ENCODE results near the gene PREX1. TPM values are rescaled to one million over a fixed set of nuclear protein-coding genes. Genes with fewer than 3 reads are reported as not detected.

Gene PREX1
- polyA plus RNA-seq, 1 donor (not counting 4 experiments of a cell fraction or from before 2014, with no cell fraction given), result 0.22 TPM

DNA sequence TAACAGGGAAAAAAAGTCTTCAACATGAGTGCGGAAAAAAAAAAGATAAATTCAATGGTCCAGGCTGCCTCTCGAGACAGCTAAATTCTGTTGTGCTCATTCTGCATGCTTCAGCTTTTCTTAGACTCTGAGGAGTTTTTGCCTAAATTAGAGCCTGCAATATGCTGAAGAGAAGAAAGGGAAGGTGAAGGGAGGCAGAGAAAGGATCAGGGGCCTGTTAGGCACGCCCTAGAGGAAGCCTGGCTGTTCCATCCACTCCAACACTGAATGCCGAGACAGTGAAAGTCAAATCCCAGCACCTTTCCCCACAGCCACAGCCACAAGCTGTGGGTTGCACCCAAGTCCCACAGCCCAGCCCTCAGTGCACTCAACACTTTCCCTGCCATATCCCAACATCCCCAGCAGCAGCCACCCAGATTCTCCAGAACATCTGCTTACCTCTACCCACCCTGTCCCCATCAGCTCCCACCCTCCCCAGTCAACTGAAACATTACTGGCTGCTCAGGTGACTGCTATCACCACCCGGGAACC is 37.3 kb downstream of the PREX1 start:
- Histone ChIP-seq H3K36me3 (ENCODE audit: control insufficient read depth in 2 of 2, extremely low read depth in 1 of 2, insufficient read depth in 2 of 2, low read length in 2 of 2) (no peaks in the 10 kb centered on the region), H3K27me3 (ENCODE audit: control insufficient read depth, extremely low read depth, insufficient read depth, low read length) (peaks cover 13% of the 10 kb centered on the region), H3K9me3 (ENCODE audit: control insufficient read depth, low read depth, low read length) (no peaks in the 10 kb centered on the region), H3K4me1 (ENCODE audit: control insufficient read depth, extremely low read depth, insufficient read depth, low read length) (no peaks in the 10 kb centered on the region), H3K79me2 (ENCODE audit: control insufficient read depth, insufficient read depth, low read length) (no peaks in the 10 kb centered on the region), H3K4me2 (ENCODE audit: control insufficient read depth, extremely low read depth, insufficient read depth, low read depth, low read length) (no peak overlapping the region), H3K9me1 (ENCODE audit: control insufficient read depth, extremely low read depth, insufficient read depth, low read length) (no peaks in the 10 kb centered on the region), H3K27ac (ENCODE audit: control insufficient read depth, insufficient read depth, low read length) (no peak overlapping the region), H2AFZ (ENCODE audit: control insufficient read depth, low read length) (no peak overlapping the region), H3K9ac (ENCODE audit: control insufficient read depth, extremely low read depth, insufficient read depth, low read length) (no peak overlapping the region), H4K20me1 (ENCODE audit: control insufficient read depth, extremely low read depth, insufficient read depth, low read length) (no peaks in the 10 kb centered on the region), H3K4me3 (ENCODE audit: control insufficient read depth in 2 of 3, extremely low read depth in 1 of 3, insufficient read depth in 2 of 3, low read depth in 1 of 3, low read length in 3 of 3) (no peak overlapping the region)
- dilution Hi-C loops (cut with MboI; ENCODE audit: extremely low pct_ligation_motif_present, low sequenced_read_pairs), result no loop called here
- FAIRE-seq (no peak), DNase-seq (ENCODE audit: low read depth, low spot score) (no peak)
- TF ChIP-seq EZH2 (IDR thresholded peaks at IDR 0.05; ENCODE audit: low read length), result no peak
- TF ChIP-seq, protein P1, sequence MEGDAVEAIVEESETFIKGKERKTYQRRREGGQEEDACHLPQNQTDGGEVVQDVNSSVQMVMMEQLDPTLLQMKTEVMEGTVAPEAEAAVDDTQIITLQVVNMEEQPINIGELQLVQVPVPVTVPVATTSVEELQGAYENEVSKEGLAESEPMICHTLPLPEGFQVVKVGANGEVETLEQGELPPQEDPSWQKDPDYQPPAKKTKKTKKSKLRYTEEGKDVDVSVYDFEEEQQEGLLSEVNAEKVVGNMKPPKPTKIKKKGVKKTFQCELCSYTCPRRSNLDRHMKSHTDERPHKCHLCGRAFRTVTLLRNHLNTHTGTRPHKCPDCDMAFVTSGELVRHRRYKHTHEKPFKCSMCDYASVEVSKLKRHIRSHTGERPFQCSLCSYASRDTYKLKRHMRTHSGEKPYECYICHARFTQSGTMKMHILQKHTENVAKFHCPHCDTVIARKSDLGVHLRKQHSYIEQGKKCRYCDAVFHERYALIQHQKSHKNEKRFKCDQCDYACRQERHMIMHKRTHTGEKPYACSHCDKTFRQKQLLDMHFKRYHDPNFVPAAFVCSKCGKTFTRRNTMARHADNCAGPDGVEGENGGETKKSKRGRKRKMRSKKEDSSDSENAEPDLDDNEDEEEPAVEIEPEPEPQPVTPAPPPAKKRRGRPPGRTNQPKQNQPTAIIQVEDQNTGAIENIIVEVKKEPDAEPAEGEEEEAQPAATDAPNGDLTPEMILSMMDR (optimal IDR thresholded peaks at IDR 0.05 in 1 of 3, IDR thresholded peaks at IDR 0.05 in 1 of 3, conservative IDR thresholded peaks at IDR 0.05 in 1 of 3; ENCODE audit: extremely low read depth in 1 of 3, insufficient read depth in 2 of 3, low read length in 3 of 3), result no peak

DNA sequence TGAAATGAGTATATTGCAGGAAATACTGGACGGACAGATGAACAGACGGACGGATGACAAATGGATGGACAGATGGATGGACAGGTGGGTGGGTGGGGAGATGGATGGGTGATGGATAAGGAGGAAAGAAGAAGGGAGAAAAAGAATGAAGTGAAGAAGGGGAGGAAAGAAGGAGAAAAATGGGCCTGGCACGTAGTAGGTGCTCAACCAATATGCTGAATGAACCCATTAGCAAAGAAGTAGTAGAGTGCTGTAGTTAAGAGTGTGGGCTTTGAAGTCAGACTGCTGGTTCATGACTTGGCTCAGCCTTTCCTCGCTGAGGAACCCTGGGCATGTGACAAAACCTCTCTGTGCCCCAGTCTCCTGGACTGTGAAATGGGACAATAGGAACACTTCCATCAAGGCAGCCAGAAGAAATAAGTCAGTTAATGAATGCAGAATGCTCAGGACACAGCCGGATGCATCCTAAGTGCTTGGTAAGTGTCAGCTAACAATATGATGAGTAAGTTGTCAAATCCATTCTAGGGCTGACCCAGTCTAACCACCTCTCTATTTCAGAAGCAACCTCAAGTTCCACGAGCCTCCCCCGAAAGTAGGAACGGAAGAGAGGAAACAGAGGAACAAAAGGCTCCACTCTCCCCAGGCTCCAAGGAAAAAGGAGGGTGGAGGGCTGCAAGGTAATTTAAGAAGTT is 37.9 kb downstream of the PREX1 start:
- no peak for FAIRE-seq
- Histone ChIP-seq H2AFZ (ENCODE audit: control insufficient read depth, low read length) (no peak overlapping the region), H3K9ac (ENCODE audit: control insufficient read depth, extremely low read depth, insufficient read depth, low read length) (no peak overlapping the region), H3K27me3 (ENCODE audit: control insufficient read depth, extremely low read depth, insufficient read depth, low read length) (peaks cover 13% of the 10 kb centered on the region), H3K9me3 (ENCODE audit: control insufficient read depth, low read depth, low read length) (no peaks in the 10 kb centered on the region), H3K9me1 (ENCODE audit: control insufficient read depth, extremely low read depth, insufficient read depth, low read length) (no peaks in the 10 kb centered on the region), H3K4me1 (ENCODE audit: control insufficient read depth, extremely low read depth, insufficient read depth, low read length) (no peaks in the 10 kb centered on the region), H3K4me2 (ENCODE audit: control insufficient read depth, extremely low read depth, insufficient read depth, low read depth, low read length) (no peak overlapping the region), H3K79me2 (ENCODE audit: control insufficient read depth, insufficient read depth, low read length) (no peaks in the 10 kb centered on the region), H3K4me3 (ENCODE audit: control insufficient read depth in 2 of 3, extremely low read depth in 1 of 3, insufficient read depth in 2 of 3, low read depth in 1 of 3, low read length in 3 of 3) (no peak overlapping the region), H3K36me3 (ENCODE audit: control insufficient read depth in 2 of 2, extremely low read depth in 1 of 2, insufficient read depth in 2 of 2, low read length in 2 of 2) (no peaks in the 10 kb centered on the region), H3K27ac (ENCODE audit: control insufficient read depth, insufficient read depth, low read length) (no peak overlapping the region), H4K20me1 (ENCODE audit: control insufficient read depth, extremely low read depth, insufficient read depth, low read length) (no peaks in the 10 kb centered on the region)
- no peak for DNase-seq (ENCODE audit: low read depth, low spot score)
- TF ChIP-seq, protein P1 (optimal IDR thresholded peaks at IDR 0.05 in 1 of 3, IDR thresholded peaks at IDR 0.05 in 1 of 3, conservative IDR thresholded peaks at IDR 0.05 in 1 of 3; ENCODE audit: extremely low read depth in 1 of 3, insufficient read depth in 2 of 3, low read length in 3 of 3), result no peak
- TF ChIP-seq EZH2 (IDR thresholded peaks at IDR 0.05; ENCODE audit: low read length), result no peak
- dilution Hi-C loops (cut with MboI; ENCODE audit: extremely low pct_ligation_motif_present, low sequenced_read_pairs), result no loop called here
